ENCODE results near the gene CROCC2.

Gene CROCC2

DNA sequence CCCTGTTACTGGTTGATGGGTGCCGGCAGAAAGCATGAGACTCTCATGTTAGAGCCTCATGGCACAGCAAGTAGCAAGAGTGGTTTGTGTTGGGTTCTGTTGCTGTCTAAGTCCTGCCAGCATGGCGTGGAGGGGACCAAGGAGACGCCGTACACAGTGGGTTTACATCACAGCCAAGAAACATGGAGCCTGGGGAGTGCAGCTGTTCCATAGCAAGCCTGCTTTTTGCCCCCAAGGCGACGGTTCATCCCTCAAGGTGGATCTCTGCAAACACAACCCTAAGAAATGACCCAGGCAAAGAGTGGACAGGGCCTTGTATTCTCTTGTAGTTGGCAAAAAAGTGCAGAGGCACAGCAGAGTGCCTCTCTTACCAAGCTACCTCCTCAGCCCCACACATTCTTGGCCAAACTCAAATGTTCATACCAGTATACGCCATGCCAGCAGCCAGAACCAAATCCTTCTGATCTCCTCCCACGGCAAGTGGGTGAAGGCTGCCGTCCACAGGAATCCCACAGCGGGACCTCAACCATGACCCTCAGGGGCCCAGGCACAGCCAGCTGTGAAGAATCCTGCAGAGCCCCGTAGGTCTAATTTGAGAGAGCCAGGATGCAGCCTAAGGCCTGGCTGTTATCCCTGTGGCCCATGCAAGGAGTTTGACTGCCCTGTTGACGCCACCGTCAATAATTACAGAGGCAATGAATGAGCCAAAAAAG is 111.2 kb downstream of the CROCC2 start:
- no peak for DNase-seq (ENCODE audit: low read depth)

- no peak for DNase-seq (ENCODE audit: low read depth)
These were observed 112.1 kb downstream of the CROCC2 start for GRCh38 chr2:241018051-241018891.

- no peak for DNase-seq (ENCODE audit: low read depth)
These were observed 113.5 kb downstream of the CROCC2 start for GRCh38 chr2:241019441-241020139.

GRCh38 chr2:241020201-241020600 is 114.1 kb downstream of the CROCC2 start:
- DNase-seq (ENCODE audit: low read depth) = no peak

- DNase-seq (ENCODE audit: low read depth) = no peak
These were observed 114.6 kb downstream of the CROCC2 start for GRCh38 chr2:241020629-241021190.

GRCh38 chr2:241025639-241026038 is 119.5 kb downstream of the CROCC2 start:
- DNase-seq (ENCODE audit: low read depth) = no peak

DNA sequence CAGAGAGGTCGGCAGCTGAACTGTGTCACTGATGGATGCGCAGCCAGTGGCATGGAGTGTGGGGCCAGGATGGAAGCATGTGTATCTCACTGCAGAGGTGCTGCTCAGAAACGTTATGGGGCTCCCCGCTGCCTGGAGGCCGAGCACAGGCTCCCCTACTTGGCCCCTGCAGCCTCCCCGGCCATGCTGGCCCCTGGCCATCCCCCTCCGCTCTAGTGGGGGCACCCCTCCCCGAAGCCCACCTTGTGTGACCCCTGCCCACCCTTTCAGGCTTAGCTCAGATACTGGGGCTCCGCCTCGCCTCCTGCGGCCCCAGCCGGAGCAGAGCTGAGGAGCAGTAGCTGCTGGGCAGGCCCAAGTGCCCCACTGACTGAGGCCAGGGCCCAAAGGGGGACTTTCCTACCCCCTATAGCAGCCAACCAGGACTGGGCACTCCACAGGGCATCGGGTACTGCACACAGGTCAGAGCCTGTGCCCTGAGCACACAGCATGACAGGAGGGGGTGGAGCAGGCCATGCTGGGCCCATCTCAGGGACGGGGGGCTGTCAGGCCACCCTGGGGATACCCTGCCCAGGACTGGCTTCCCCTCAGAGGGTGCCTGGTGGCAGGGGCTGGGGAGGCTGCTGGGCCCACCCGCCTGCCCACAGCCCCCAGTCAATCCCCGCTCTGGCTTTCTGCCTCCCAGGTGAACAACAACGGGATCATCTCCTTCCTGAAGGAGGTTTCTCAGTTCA is 123.6 kb downstream of the CROCC2 start:
- no peak for DNase-seq (ENCODE audit: low read depth)

- DNase-seq (ENCODE audit: low read depth) = no peak
These were observed 124.2 kb downstream of the CROCC2 start for GRCh38 chr2:241030333-241030680.

GRCh38 chr2:241030883-241031282 is 124.7 kb downstream of the CROCC2 start:
- no peak for DNase-seq (ENCODE audit: low read depth)

DNA sequence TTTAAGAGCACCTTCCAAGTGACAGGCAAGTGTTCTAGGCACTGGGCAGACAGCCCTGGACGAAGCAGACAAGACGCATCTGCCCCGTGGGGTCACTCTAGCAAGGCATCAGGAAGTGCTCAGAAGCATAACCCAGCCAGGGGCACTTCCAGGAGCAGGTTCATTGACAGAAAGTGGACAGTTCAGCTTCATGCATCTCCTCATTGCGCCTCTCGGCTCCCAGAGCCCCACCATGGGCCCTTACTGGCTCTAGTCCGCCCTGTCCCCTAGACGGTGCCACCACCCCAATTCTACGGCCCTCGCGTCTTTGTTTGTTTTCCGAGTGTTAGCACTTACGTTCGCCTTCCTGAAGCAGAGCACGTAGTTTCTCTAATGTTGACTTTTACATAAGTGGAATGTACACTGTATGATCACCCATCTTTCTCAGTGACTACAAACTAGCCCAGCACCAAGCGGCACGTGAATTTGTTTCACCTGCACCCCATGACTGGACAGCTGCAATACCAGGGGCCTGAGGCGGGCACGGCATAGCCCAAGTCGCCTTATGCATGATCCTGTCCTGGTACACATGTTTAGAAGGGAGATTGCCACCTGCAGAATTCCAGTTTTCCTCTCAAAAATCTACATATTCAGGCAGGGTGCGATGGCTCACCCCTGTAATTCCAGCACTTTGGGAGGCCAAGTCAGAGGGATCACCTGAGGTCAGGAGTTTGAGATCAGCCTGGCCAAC is 125.5 kb downstream of the CROCC2 start:
- no peak for DNase-seq (ENCODE audit: low read depth)

DNA sequence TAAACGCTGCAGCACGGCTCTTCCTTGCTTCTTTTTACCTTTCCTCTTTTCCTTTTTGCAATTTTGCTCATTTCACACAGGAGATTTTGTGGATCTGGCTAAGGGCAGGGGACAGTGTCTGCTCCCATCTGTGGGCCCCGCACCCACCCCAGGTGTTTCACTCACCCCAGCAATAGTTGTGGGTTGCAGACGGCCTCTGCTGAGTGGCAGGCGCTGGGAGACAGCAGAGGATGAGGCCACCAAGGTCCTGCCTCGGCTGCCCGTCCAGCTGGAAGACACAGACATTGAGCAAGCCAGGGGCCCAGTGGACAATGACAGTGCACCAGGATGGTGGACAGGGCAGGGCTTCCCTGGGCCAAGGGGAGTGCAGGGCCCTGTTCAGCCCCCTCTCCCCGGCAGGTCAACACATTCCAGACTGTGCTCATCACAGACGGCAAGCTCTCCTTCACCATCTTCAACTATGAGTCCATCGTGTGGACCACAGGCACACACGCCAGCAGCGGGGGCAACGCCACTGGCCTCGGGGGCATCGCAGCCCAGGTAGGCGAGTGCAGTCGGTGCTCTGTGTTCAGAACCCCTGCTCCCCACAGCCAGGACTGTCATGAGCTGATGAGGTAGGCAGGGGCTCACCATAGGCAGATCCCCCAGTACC is 127.3 kb downstream of the CROCC2 start:
- no peak for DNase-seq (ENCODE audit: low read depth)

DNA sequence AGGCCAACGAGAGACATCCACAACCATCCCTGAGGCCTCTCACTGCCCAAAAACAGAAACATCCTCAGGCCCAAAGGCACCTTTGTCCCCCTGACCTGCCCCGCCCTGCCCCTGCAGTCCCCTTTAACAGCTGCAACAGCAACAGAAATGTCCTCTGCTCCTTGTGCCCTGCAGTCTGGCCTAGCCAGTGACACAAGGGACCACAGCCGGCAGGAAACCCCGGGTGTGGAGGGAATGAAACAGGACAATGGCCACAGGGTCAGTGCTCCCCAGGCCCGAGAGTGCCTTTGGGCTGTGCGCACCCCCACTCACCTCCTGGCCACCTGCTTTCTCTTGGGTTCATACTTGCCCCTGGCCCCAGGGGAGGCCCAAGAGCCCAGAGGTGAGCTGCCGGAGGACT is 127.9 kb downstream of the CROCC2 start:
- no peak for DNase-seq (ENCODE audit: low read depth)

DNA sequence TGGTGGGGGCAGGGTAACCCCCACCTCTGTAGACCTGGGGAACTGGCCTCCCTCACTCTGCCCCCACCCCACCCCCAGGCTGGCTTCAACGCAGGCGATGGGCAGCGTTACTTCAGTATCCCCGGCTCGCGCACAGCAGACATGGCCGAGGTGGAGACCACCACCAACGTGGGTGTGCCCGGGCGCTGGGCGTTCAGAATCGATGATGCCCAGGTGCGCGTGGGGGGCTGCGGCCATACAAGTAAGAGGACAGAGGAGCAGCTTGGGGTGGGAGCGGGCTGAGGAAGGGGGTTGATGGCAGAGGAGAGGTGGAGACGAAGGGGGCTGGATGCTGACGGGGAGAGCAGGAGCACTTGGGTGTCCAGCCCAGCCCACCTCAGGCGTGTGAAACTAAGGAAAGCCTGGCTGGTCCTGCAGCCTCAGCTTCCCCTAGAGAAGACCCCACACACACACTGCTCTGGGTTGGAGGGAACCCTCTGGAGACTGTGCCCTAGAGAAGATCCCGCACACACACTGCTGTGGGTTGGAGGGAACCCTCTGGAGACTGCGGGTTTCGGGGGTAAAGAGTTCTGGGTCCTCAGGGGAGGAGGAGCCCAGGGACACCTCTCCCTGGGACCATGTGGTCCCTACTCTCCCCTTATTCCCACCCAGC is 128.5 kb downstream of the CROCC2 start:
- no peak for DNase-seq (ENCODE audit: low read depth)

DNA sequence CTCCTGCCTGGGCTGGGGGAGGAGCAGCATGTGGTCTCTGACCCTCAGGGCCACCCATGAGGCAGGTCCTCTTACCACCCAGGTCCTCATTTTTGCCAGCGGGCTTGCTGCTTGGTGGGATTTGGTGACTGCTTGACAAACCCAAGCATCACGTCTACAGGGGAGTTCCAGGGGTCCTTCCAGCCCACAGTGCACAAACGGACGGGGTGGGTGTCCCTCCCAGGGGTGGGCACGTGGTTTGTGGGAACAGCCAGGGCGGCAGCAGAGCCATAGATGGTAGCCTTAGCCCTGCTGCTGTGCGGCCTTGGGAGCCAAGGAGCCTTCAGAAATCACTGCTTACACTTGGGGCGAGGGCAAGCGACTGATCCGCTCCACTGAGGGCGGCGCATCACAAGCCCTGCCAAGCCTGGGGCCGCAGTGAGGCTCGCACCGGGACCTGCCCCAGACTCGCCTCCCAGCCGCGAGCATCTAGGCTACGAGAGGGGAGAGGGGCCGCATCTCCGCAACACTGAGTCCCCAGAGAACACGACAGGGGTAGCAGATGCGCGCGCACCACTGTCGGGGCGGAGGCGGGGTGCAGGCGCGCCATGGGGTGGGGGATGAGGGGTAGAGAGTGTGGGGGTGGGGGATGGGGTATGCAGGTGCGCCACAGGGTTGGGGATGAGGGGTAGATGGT is 129.1 kb downstream of the CROCC2 start:
- no peak for DNase-seq (ENCODE audit: low read depth)

GRCh38 chr2:241035818-241036396 is 129.8 kb downstream of the CROCC2 start:
- DNase-seq (ENCODE audit: low read depth) = no peak

DNA sequence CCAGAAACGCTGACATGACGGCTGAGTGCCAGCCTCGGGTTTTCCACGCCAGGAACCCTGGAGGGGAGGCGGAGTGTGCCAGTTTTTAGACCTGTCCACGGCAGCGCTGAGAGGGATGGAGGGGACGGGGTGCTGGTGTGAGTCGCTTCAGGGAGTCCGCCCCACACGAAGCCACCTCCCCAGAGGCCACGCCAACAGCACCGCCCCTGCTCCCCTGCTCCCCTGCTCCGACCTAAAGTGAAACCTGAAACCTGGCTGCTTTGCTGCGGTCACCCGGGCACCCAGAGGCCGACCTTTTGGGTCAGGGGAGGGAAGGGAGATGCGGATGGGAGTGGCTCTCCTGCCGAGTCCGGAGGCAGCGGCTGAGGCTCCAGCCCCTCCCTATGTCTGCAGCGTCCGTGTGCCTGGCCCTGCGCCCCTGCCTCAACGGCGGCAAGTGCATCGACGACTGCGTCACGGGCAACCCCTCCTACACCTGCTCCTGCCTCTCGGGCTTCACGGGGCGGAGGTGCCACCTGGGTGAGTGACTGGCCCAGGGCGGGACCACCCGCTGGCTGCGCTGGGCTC is 130.3 kb downstream of the CROCC2 start:
- no peak for DNase-seq (ENCODE audit: low read depth)

DNA sequence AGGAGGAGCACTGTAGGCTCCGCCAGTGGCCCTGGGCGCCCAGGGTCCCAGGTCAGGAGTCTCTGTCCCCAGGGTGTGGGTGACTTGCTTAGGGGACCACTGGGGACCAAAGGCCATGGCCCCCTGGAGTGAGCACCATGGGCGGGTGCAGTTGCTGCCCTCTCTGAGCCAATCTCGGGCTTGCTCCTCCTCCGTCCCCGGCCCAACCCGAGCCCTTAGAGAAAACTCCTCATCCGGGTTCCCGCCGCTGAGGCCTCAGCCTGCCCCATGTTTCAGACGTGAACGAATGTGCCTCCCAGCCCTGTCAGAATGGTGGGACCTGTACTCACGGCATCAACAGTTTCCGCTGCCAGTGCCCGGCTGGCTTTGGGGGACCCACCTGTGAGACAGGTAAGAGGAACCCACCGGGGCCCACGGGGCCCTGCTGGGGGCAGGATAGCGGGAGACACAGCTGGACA is 130.9 kb downstream of the CROCC2 start:
- no peak for DNase-seq (ENCODE audit: low read depth)

- DNase-seq (ENCODE audit: low read depth) = no peak
These were observed 131.4 kb downstream of the CROCC2 start for GRCh38 chr2:241037498-241037897.
